GM19468 (cell line): ENCODE data around the gene RTP4.
"Not testable (repeated sequence)": the region's sequence is repeated elsewhere in the genome, so short reads cannot be mapped to it uniquely, and the experiment has no call there.

Source experiments
- ATAC-seq: cut with Tn5 transposase; IDR thresholded peaks from one replicate; pipeline ENCODE4 v1.9.1; 2021; ENCODE audit warnings: mild to moderate bottlenecking, moderate library complexity, moderate number of reproducible peaks; ENCODE audit not compliant: unreplicated experiment; ENCODE audit errors: extremely low read depth

RTP4 gene

GRCh38 chr3:187367561-187368103, 553 bp upstream of the RTP4 start:
- ATAC-seq, result no peak

GRCh38 chr3:187369089-187369447, 883 bp downstream of the RTP4 start:
- no peak for ATAC-seq

- ATAC-seq, result no peak
Measured at GRCh38 chr3:187370051-187370450, 1.9 kb downstream of the RTP4 start.

- no peak for ATAC-seq
Measured at GRCh38 chr3:187375581-187375980, 7.4 kb downstream of the RTP4 start.

- ATAC-seq, result no peak
Measured at GRCh38 chr3:187377842-187378241, 9.7 kb downstream of the RTP4 start.

- ATAC-seq, result no peak
Measured at GRCh38 chr3:187382609-187383151, 14.5 kb downstream of the RTP4 start.

GRCh38 chr3:187383246-187383645, 15.1 kb downstream of the RTP4 start:
- no peak for ATAC-seq

GRCh38 chr3:187385296-187385695, 17.1 kb downstream of the RTP4 start:
- ATAC-seq, result no peak

GRCh38 chr3:187396661-187397060, 28.5 kb downstream of the RTP4 start:
- ATAC-seq, result no peak

GRCh38 chr3:187398955-187399354, 30.8 kb downstream of the RTP4 start:
- no peak for ATAC-seq

- ATAC-seq, result no peak
Measured at GRCh38 chr3:187400756-187401155, 32.6 kb downstream of the RTP4 start.

GRCh38 chr3:187401856-187402255, 33.7 kb downstream of the RTP4 start:
- no peak for ATAC-seq

- no peak for ATAC-seq
Measured at GRCh38 chr3:187403768-187404288, 35.6 kb downstream of the RTP4 start.

GRCh38 chr3:187406927-187407326, 38.7 kb downstream of the RTP4 start:
- ATAC-seq, result no peak

- not testable (repeated sequence) for ATAC-seq
Measured at GRCh38 chr3:187411991-187412781, 44.0 kb downstream of the RTP4 start.
